GM23338 (cell line): ENCODE measurements around the gene CSTPP1.

ENCODE experiments used
- CREB1 ChIP-seq: fragments of 250-450 bp; sonication (Bioruptor Pico); IDR thresholded peaks from 2 replicates; pipeline ENCODE4 v1.5.0; 2020; ENCODE audit warnings: low read depth, mild to moderate bottlenecking, moderate library complexity
- CTCF ChIP-seq, 2 experiments: fragments of 200-600 bp in 1 of 2; sonication (generic) in 1 of 2; conservative IDR thresholded peaks; 2 replicates each; pipeline versions ENCODE4 v1.5.1 to v1.6.1; 2016 to 2017; ENCODE audit warnings: antibody characterized with exemption in 2 of 2, low read depth in 2 of 2, mild to moderate bottlenecking in 2 of 2, moderate library complexity in 1 of 2
- ETS1 ChIP-seq: IDR thresholded peaks from 2 replicates; pipeline ENCODE4 v1.6.1; 2016; ENCODE audit warnings: antibody characterized with exemption
- EZH2 ChIP-seq: fragments of 200-600 bp; sonication (generic); IDR thresholded peaks from one replicate; pipeline ENCODE4 v1.8.0; 2017; ENCODE audit warnings: antibody characterized with exemption, mild to moderate bottlenecking, low read depth; ENCODE audit not compliant: unreplicated experiment
- EZH2phosphoT487 ChIP-seq: fragments of 200-600 bp; sonication (generic); IDR thresholded peaks from one replicate; pipeline ENCODE4 v1.8.1; 2018; ENCODE audit warnings: antibody characterized with exemption; ENCODE audit not compliant: unreplicated experiment
- JUNB ChIP-seq: IDR thresholded peaks from one replicate; pipeline ENCODE4 v1.6.1; 2016; ENCODE audit warnings: antibody characterized with exemption; ENCODE audit not compliant: unreplicated experiment
- POLR2AphosphoS5 ChIP-seq: IDR thresholded peaks from 2 replicates; pipeline ENCODE4 v1.6.1; 2016; ENCODE audit warnings: antibody characterized with exemption, low read depth
- REST ChIP-seq: IDR thresholded peaks from one replicate; pipeline ENCODE4 v1.6.1; 2018; ENCODE audit warnings: antibody characterized with exemption; ENCODE audit not compliant: unreplicated experiment
- ZNF114 ChIP-seq: fragments of 250-450 bp; sonication (Bioruptor Pico); IDR thresholded peaks from 2 replicates; pipeline ENCODE4 v1.5.0; 2020; ENCODE audit warnings: mild to moderate bottlenecking, moderate library complexity
- ZNF331 ChIP-seq: fragments of 250-450 bp; sonication (Bioruptor Pico); IDR thresholded peaks from 2 replicates; pipeline ENCODE4 v1.5.0; 2020; ENCODE audit warnings: low read depth, mild to moderate bottlenecking, moderate library complexity
- ZNF462 ChIP-seq: fragments of 250-450 bp; sonication (Bioruptor Pico); IDR thresholded peaks from 2 replicates; pipeline ENCODE4 v1.5.0; 2020; ENCODE audit warnings: mild to moderate bottlenecking, moderate library complexity

- TF ChIP-seq CTCF (conservative IDR thresholded peaks at IDR 0.05; ENCODE audit: low read depth in 2 of 2), result no peak
- TF ChIP-seq EZH2, result no peak
- TF ChIP-seq POLR2AphosphoS5, result no peak
- TF ChIP-seq ETS1, result no peak
- TF ChIP-seq JUNB, result no peak
- TF ChIP-seq EZH2phosphoT487, result no peak
- no peak for TF ChIP-seq REST
- no peak for TF ChIP-seq CREB1 (CRISPR knock-in tag)
- TF ChIP-seq ZNF331 (CRISPR knock-in tag), result no peak
- no peak for TF ChIP-seq ZNF462
- no peak for TF ChIP-seq ZNF114 (CRISPR knock-in tag)
Observed at GRCh38 chr11:47163898-47164297, 227.3 kb downstream of the CSTPP1 start.
